GM20000 (cell line): Measurements from ENCODE around the gene TRIM8.
A peak's percentile ranks its signal among the peaks of the same experiment; 100 is the strongest.

Source experiments
- DNase-seq: peaks from one replicate; pipeline ENCODE4 v3.0.0; 2012; ENCODE audit warnings: low spot score
- TF ChIP-seq, protein P1 (sequence below): IDR thresholded peaks from 2 replicates; pipeline ENCODE4 v1.5.1; 2012; ENCODE audit warnings: mild to moderate bottlenecking, control low read depth; ENCODE audit errors: extremely low read depth, missing control alignments

TRIM8 gene

DNA sequence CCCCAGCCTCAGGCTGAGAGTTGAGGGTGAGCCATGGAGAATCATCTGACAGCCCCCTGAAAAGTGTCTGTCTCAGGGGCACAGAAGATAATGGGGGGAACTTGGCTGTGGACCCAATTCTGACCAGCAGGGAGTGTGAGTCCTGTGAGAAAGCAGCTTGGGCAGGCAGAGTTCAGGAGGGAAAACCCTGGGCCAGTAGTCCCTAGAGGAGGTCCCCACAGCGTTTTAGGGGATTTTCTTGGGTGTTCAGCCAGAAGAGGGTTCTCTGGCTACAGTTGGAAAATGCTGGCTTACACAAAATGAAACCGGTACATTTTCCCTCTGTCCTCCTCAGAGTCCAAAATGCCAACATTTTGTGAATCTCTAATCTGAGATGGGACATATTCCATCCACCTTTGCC lies 35.8 kb upstream of the TRIM8 start:
- DNase-seq, result peak; percentile 74
- TF ChIP-seq, protein P1, sequence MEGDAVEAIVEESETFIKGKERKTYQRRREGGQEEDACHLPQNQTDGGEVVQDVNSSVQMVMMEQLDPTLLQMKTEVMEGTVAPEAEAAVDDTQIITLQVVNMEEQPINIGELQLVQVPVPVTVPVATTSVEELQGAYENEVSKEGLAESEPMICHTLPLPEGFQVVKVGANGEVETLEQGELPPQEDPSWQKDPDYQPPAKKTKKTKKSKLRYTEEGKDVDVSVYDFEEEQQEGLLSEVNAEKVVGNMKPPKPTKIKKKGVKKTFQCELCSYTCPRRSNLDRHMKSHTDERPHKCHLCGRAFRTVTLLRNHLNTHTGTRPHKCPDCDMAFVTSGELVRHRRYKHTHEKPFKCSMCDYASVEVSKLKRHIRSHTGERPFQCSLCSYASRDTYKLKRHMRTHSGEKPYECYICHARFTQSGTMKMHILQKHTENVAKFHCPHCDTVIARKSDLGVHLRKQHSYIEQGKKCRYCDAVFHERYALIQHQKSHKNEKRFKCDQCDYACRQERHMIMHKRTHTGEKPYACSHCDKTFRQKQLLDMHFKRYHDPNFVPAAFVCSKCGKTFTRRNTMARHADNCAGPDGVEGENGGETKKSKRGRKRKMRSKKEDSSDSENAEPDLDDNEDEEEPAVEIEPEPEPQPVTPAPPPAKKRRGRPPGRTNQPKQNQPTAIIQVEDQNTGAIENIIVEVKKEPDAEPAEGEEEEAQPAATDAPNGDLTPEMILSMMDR, result peak; percentile 25

DNA sequence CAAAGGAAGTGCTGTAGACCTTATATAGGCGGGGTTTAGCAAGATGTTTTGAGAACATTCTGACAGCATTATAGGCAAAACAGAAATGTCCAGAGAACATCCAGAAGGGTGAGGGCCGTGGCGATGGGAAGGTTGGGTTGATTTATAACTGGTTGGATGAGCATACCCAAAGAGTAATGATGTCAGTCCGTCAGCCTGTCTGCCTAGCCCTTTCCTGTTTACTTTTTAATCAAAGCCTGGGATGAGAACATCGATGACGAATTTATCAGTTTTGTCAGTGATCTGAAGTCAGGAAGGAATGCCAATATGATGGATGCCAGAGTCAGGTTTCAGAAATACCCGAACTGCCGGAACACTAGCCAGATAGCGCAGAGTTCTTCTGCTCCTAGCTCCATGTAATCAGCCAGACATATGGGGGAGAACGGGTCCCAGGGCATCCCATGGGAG lies 33.8 kb upstream of the TRIM8 start:
- no peak for DNase-seq
- TF ChIP-seq, protein P1, result no peak

DNA sequence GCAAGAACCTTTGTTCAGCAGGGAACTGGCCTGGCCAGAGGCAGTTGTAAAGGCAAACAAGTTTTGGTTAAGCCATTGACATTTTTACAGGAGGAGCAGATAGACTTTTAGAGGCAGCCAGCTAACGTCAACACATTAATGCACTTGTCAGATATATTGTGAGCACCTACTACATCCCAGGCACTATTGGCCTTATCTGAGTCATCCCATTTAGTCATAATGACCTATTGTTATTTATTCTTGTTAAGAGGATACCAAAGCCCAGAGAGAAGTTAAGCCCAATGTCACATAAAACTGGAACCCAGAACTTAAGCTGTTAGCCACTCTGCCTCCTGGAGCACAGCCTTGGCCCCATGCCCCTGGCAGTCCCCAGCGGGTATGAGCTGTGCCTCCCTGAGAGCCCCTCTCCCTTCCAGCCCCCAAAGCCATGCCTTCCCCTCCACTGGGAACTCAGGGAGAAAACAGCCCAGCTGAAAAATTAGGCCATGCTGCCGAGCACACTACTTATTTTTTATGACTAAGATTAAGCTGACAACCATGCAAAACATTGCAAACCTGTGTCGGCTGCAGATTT lies 32.7 kb upstream of the TRIM8 start:
- no peak for DNase-seq
- TF ChIP-seq, protein P1, result no peak

DNA sequence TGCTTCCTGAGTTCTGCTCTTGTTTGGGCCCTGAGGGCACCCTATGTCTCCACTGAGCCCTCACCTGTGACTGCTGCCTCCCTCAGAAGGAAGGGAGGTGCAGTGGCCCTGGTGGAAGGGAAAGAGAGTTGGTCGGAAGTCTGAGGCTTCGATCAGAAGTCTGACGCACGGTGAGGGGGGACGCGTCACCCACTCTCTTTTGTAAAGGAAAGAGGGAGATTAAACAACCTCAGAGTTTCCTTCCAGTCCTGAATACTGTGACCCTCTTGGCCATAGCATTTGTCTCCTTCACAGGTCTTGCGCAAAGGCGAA lies 31.4 kb upstream of the TRIM8 start:
- TF ChIP-seq, protein P1, result no peak
- no peak for DNase-seq

DNA sequence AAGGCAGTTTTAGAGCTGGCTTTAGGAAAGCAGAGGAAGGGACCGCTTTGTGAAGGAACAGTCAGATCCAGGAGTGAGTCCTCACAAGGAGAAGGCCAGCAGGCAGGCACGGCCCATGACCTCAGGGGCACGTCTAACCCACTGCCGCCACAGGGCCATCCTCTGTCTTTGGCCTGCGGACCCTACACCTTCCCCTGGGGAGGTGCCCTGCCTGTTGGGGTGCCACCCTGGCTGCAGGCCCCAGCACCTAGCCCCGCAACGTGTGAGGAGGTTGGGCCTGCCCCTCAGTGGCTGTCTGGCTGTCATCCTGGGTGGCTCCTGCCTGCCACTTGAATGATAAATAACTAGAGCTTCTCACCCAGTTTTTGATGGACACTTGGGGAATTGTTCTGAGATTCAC lies 31.0 kb upstream of the TRIM8 start:
- DNase-seq, result no peak
- TF ChIP-seq, protein P1, result no peak

DNA sequence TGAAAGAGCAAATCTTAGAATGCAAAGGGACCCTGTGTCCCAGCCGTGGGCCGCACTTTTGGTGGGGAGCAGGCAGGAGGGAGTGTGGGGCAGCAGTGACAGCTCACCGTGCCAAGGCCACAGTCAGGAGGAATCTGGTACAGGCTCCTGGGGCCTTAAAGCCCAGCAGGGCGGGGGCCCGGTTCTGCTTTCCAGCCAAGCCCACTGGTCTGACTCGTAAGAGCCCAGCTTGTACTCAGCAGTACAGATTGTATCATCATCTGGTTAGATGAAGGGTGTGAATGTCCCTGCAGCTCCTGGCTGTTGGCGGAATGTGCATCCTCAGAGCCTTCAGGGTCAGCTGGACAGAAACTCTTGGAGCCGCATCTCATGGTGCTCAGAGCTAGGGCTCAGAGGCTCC lies 30.5 kb upstream of the TRIM8 start:
- no peak for DNase-seq
- TF ChIP-seq, protein P1, result no peak

DNA sequence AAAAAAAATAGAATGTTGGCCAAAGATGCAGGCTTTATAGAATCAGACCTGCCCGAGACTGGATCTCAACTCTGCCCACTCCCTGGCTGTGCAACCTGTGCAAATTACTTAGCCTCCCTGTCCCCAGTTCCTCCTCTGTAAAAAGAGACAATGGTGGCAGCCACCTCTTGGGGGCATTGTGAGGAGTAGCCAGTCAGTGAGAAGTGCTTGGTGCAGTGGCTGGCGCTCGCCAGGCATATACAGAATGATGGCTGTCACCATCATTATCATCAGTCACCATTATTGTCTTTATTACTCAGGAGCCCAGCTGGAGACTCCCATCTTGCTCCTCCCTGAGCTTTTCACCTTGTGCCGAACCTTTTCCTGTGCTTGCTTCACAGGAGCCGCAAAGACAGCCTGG lies 29.4 kb upstream of the TRIM8 start:
- DNase-seq, result no peak
- TF ChIP-seq, protein P1, result no peak
